GM12801 (cell line): ENCODE measurements around the gene TRIM34.

ENCODE experiments used
- CTCF ChIP-seq: IDR thresholded peaks from one replicate; pipeline ENCODE4 v1.5.1; 2011; ENCODE audit warnings: control low read depth; ENCODE audit not compliant: insufficient read length; ENCODE audit errors: extremely low read depth

TRIM34 gene

GRCh38 chr11:5625281-5625680 is 480 bp downstream of the TRIM34 start:
- no peak for TF ChIP-seq CTCF

- no peak for TF ChIP-seq CTCF
Measured at GRCh38 chr11:5626196-5626595, 1.4 kb downstream of the TRIM34 start.

GRCh38 chr11:5631417-5631816 is 6.6 kb downstream of the TRIM34 start:
- TF ChIP-seq CTCF = no peak

- no peak for TF ChIP-seq CTCF
Measured at GRCh38 chr11:5631969-5632635, 7.3 kb downstream of the TRIM34 start.

- no peak for TF ChIP-seq CTCF
Measured at GRCh38 chr11:5639953-5640352, 15.2 kb downstream of the TRIM34 start.

- TF ChIP-seq CTCF = no peak
Measured at GRCh38 chr11:5643585-5643984, 18.8 kb downstream of the TRIM34 start.

GRCh38 chr11:5646139-5646538 is 21.3 kb downstream of the TRIM34 start:
- TF ChIP-seq CTCF = no peak

GRCh38 chr11:5655474-5655873 is 30.7 kb downstream of the TRIM34 start:
- no peak for TF ChIP-seq CTCF
